ENCODE results near the gene FILIP1.

Gene FILIP1

GRCh38 chr6:75492386-75493153 is 1.0 kb downstream of the FILIP1 start:
- no peak for DNase-seq (ENCODE audit: low read depth in 2 of 2)

GRCh38 chr6:75491291-75491690 is 2.3 kb downstream of the FILIP1 start:
- no peak for DNase-seq (ENCODE audit: low read depth in 2 of 2)

- no peak for DNase-seq (ENCODE audit: low read depth in 2 of 2)
Measured at GRCh38 chr6:75490706-75491105, 2.9 kb downstream of the FILIP1 start.

- DNase-seq (ENCODE audit: low read depth in 2 of 2) = no peak
Measured at GRCh38 chr6:75489025-75489424, 4.6 kb downstream of the FILIP1 start.

GRCh38 chr6:75488033-75488432 is 5.6 kb downstream of the FILIP1 start:
- DNase-seq (ENCODE audit: low read depth in 2 of 2) = no peak

- DNase-seq (ENCODE audit: low read depth in 2 of 2) = no peak
Measured at GRCh38 chr6:75486850-75487518, 6.6 kb downstream of the FILIP1 start.

- no peak for DNase-seq (ENCODE audit: low read depth in 2 of 2)
Measured at GRCh38 chr6:75484535-75484934, 9.1 kb downstream of the FILIP1 start.

- DNase-seq (ENCODE audit: low read depth in 2 of 2) = no peak
Measured at GRCh38 chr6:75483136-75483952, 10.3 kb downstream of the FILIP1 start.

- DNase-seq (ENCODE audit: low read depth in 2 of 2) = no peak
Measured at GRCh38 chr6:75481936-75482593, 11.5 kb downstream of the FILIP1 start.

GRCh38 chr6:75481394-75481793 is 12.2 kb downstream of the FILIP1 start:
- no peak for DNase-seq (ENCODE audit: low read depth in 2 of 2)

GRCh38 chr6:75480425-75480824 is 13.2 kb downstream of the FILIP1 start:
- no peak for DNase-seq (ENCODE audit: low read depth in 2 of 2)

- no peak for DNase-seq (ENCODE audit: low read depth in 2 of 2)
Measured at GRCh38 chr6:75479712-75480111, 13.9 kb downstream of the FILIP1 start.

GRCh38 chr6:75478929-75479328 is 14.7 kb downstream of the FILIP1 start:
- DNase-seq (ENCODE audit: low read depth in 2 of 2) = no peak

GRCh38 chr6:75472885-75473284 is 20.7 kb downstream of the FILIP1 start:
- no peak for DNase-seq (ENCODE audit: low read depth in 2 of 2)

GRCh38 chr6:75467966-75468365 is 25.6 kb downstream of the FILIP1 start:
- DNase-seq (ENCODE audit: low read depth in 2 of 2) = no peak

GRCh38 chr6:75467284-75467683 is 26.3 kb downstream of the FILIP1 start:
- no peak for DNase-seq (ENCODE audit: low read depth in 2 of 2)

GRCh38 chr6:75466636-75467035 is 27.0 kb downstream of the FILIP1 start:
- no peak for DNase-seq (ENCODE audit: low read depth in 2 of 2)

GRCh38 chr6:75463908-75464307 is 29.7 kb downstream of the FILIP1 start:
- no peak for DNase-seq (ENCODE audit: low read depth in 2 of 2)

GRCh38 chr6:75463061-75463460 is 30.5 kb downstream of the FILIP1 start:
- DNase-seq (ENCODE audit: low read depth in 2 of 2) = no peak

GRCh38 chr6:75460681-75461080 is 32.9 kb downstream of the FILIP1 start:
- DNase-seq (ENCODE audit: low read depth in 2 of 2) = no peak

GRCh38 chr6:75458895-75459294 is 34.7 kb downstream of the FILIP1 start:
- no peak for DNase-seq (ENCODE audit: low read depth in 2 of 2)

- no peak for DNase-seq (ENCODE audit: low read depth in 2 of 2)
Measured at GRCh38 chr6:75450903-75451302, 42.7 kb downstream of the FILIP1 start.
